ENCODE data around the gene TDRD7. TPM values are rescaled to one million over a fixed set of nuclear protein-coding genes. Genes with fewer than 3 reads are reported as not detected.
A peak's percentile ranks its signal among the peaks of the same experiment; 100 is the strongest.

Gene TDRD7
- total and polyA plus RNA-seq, 2 of the 13 experiments (the other 11 are each of a cell fraction or from before 2014, with no cell fraction given) = 9.8 to 15.5 TPM

DNA sequence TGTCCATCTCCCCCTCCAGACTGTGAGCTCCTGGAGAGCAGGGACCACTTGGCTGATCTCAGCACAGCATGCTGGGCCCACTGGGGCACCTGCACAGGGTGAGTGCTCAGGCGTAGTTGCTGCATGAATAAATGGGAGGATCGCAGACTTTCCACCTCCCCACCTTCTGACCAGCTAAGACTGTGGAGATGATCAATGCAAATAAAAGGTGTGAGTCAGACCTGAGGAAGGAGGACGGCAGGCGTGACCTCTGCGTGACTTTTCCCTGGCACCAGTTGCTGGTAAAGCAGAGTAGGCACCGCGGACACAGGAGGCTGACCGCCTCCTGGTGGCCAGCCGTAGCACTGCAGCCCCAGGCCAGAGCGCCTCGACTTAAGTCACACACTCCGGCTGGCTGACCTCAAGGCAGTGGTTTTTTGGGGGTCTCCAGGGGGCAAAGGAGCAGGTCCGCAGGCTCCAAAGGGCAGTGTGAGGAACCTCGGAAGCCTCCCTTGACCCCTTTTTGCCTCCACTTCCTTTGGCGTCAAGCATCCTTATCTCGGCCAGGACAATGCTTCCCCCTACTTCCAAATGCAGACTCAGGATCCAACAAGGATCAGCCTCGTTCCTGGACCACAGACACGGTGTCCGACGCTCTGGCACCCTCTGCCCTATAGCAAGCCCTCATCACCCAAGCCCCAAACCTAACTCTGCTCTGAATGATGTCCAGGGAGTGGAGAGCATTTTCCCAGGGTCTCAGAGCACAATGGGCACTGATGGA, 12.7 kb upstream of the TDRD7 start (continued):
- no peak for TF ChIP-seq ZSCAN9 (CRISPR knock-in tag; IDR thresholded peaks at IDR 0.05; ENCODE audit: borderline replicate concordance)
- TF ChIP-seq, protein P1, sequence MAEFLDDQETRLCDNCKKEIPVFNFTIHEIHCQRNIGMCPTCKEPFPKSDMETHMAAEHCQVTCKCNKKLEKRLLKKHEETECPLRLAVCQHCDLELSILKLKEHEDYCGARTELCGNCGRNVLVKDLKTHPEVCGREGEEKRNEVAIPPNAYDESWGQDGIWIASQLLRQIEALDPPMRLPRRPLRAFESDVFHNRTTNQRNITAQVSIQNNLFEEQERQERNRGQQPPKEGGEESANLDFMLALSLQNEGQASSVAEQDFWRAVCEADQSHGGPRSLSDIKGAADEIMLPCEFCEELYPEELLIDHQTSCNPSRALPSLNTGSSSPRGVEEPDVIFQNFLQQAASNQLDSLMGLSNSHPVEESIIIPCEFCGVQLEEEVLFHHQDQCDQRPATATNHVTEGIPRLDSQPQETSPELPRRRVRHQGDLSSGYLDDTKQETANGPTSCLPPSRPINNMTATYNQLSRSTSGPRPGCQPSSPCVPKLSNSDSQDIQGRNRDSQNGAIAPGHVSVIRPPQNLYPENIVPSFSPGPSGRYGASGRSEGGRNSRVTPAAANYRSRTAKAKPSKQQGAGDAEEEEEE (CRISPR knock-in tag; IDR thresholded peaks at IDR 0.05; ENCODE audit: borderline replicate concordance) = no peak
- TF ChIP-seq NONO (IDR thresholded peaks at IDR 0.05) = no peak
- TF ChIP-seq NONO (CRISPR knock-in tag; conservative IDR thresholded peaks at IDR 0.05) = peak; percentile 58; the same call in 1 of the 2 replicates
- no peak for TF ChIP-seq ZNF556 (CRISPR knock-in tag; IDR thresholded peaks at IDR 0.05; ENCODE audit: borderline replicate concordance)
- no peak for TF ChIP-seq ZNF292 (CRISPR knock-in tag; IDR thresholded peaks at IDR 0.05; ENCODE audit: borderline replicate concordance, low read depth)
- TF ChIP-seq KDM5A (IDR thresholded peaks at IDR 0.05; ENCODE audit: borderline replicate concordance, low read length) = no peak
- TF ChIP-seq RFX3 (CRISPR knock-in tag; IDR thresholded peaks at IDR 0.05) = no peak
- TF ChIP-seq ZFP36L1 (CRISPR knock-in tag; IDR thresholded peaks at IDR 0.05) = no peak
- no peak for TF ChIP-seq ZNF17 (CRISPR knock-in tag; IDR thresholded peaks at IDR 0.05)
- no peak for TF ChIP-seq POLR2AphosphoS2 (IDR thresholded peaks at IDR 0.05; ENCODE audit: low read depth, low read length)
- TF ChIP-seq, protein P2, sequence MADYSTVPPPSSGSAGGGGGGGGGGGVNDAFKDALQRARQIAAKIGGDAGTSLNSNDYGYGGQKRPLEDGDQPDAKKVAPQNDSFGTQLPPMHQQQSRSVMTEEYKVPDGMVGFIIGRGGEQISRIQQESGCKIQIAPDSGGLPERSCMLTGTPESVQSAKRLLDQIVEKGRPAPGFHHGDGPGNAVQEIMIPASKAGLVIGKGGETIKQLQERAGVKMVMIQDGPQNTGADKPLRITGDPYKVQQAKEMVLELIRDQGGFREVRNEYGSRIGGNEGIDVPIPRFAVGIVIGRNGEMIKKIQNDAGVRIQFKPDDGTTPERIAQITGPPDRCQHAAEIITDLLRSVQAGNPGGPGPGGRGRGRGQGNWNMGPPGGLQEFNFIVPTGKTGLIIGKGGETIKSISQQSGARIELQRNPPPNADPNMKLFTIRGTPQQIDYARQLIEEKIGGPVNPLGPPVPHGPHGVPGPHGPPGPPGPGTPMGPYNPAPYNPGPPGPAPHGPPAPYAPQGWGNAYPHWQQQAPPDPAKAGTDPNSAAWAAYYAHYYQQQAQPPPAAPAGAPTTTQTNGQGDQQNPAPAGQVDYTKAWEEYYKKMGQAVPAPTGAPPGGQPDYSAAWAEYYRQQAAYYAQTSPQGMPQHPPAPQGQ (CRISPR knock-in tag; IDR thresholded peaks at IDR 0.05; ENCODE audit: borderline replicate concordance) = no peak
- TF ChIP-seq, protein P3, sequence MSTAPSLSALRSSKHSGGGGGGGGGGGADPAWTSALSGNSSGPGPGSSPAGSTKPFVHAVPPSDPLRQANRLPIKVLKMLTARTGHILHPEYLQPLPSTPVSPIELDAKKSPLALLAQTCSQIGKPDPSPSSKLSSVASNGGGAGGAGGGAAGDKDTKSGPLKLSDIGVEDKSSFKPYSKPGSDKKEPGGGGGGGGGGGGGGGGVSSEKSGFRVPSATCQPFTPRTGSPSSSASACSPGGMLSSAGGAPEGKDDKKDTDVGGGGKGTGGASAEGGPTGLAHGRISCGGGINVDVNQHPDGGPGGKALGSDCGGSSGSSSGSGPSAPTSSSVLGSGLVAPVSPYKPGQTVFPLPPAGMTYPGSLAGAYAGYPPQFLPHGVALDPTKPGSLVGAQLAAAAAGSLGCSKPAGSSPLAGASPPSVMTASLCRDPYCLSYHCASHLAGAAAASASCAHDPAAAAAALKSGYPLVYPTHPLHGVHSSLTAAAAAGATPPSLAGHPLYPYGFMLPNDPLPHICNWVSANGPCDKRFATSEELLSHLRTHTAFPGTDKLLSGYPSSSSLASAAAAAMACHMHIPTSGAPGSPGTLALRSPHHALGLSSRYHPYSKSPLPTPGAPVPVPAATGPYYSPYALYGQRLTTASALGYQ (CRISPR knock-in tag; IDR thresholded peaks at IDR 0.05) = no peak
- no peak for TF ChIP-seq SALL2 (CRISPR knock-in tag; IDR thresholded peaks at IDR 0.05)
- TF ChIP-seq KAT7 (CRISPR knock-in tag; IDR thresholded peaks at IDR 0.05; ENCODE audit: borderline replicate concordance) = no peak
- TF ChIP-seq TOE1 (CRISPR knock-in tag; IDR thresholded peaks at IDR 0.05) = no peak
- no peak for TF ChIP-seq KLF13 (CRISPR knock-in tag; IDR thresholded peaks at IDR 0.05)
- TF ChIP-seq, protein P4, sequence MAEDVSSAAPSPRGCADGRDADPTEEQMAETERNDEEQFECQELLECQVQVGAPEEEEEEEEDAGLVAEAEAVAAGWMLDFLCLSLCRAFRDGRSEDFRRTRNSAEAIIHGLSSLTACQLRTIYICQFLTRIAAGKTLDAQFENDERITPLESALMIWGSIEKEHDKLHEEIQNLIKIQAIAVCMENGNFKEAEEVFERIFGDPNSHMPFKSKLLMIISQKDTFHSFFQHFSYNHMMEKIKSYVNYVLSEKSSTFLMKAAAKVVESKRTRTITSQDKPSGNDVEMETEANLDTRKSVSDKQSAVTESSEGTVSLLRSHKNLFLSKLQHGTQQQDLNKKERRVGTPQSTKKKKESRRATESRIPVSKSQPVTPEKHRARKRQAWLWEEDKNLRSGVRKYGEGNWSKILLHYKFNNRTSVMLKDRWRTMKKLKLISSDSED (CRISPR knock-in tag; IDR thresholded peaks at IDR 0.05) = no peak
- TF ChIP-seq NFE2L2 (IDR thresholded peaks at IDR 0.05; ENCODE audit: low read length) = no peak
- TF ChIP-seq TARDBP (CRISPR knock-in tag; IDR thresholded peaks at IDR 0.05) = 0 out of 2 replicates have a peak, but pooled peaks have one; percentile 38
- TF ChIP-seq, protein P5, sequence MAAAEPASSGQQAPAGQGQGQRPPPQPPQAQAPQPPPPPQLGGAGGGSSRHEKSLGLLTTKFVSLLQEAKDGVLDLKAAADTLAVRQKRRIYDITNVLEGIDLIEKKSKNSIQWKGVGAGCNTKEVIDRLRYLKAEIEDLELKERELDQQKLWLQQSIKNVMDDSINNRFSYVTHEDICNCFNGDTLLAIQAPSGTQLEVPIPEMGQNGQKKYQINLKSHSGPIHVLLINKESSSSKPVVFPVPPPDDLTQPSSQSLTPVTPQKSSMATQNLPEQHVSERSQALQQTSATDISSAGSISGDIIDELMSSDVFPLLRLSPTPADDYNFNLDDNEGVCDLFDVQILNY (CRISPR knock-in tag; conservative IDR thresholded peaks at IDR 0.05) = no peak
- TF ChIP-seq MBNL3 (CRISPR knock-in tag; conservative IDR thresholded peaks at IDR 0.05) = no peak
- 0 out of 2 replicates have a peak, but pooled peaks have one; percentile 39 for TF ChIP-seq ZNF124 (CRISPR knock-in tag; IDR thresholded peaks at IDR 0.05)
- no peak for TF ChIP-seq STAT5B (CRISPR knock-in tag; IDR thresholded peaks at IDR 0.05)

Data from HepG2 (cell line).